HEK293 (cell line): ENCODE measurements around the gene GRAP2.
A peak's percentile ranks its signal among the peaks of the same experiment; 100 is the strongest.

ENCODE experiments used
- CTCF ChIA-PET: fragments of 350-600 bp; formaldehyde crosslinking; extraction: SDS; loops from one replicate; lab custom pipeline; 2021; ENCODE audit warnings: antibody characterized with exemption; lab: Yijun Ruan, JAX
- POLR2A ChIA-PET: fragments of 300-600 bp; formaldehyde crosslinking; extraction: SDS; loops from one replicate; lab custom pipeline; 2020; ENCODE audit warnings: antibody characterized with exemption, inconsistent platforms; lab: Yijun Ruan, JAX
- H3K27ac ChIP-seq: fragments of 200-500 bp; sonication (Bioruptor generic); 2 replicates; pipeline ENCODE4 v1.5.1; 2014; ENCODE audit warnings: low read depth, low read length, control low read depth, inconsistent platforms; ENCODE audit errors: extremely low read depth
- H3K36me3 ChIP-seq, 2 experiments: fragments of 200-500 bp in 1 of 2; sonication (Bioruptor generic) in 1 of 2; 1 replicate in 1 of 2; 2 replicates in 1 of 2; pipeline ENCODE4 v1.5.1; 2014 to 2017; ENCODE audit warnings: inconsistent platforms in 2 of 2, low read length in 2 of 2; ENCODE audit not compliant: control insufficient read depth in 2 of 2, insufficient read depth in 1 of 2
- H3K4me1 ChIP-seq: fragments of 200-500 bp; sonication (Bioruptor generic); 2 replicates; pipeline ENCODE4 v1.5.1; 2014; ENCODE audit warnings: mild to moderate bottlenecking, low read length, inconsistent platforms; ENCODE audit not compliant: control insufficient read depth, insufficient read depth
- H3K4me3 ChIP-seq: 2 replicates; pipeline ENCODE4 v1.5.1; 2011; ENCODE audit warnings: low read depth, mild to moderate bottlenecking, control low read depth, low read length, moderate library complexity
- H3K9me3 ChIP-seq: fragments of 200-500 bp; sonication (Bioruptor generic); 2 replicates; pipeline ENCODE4 v1.5.1; 2014; ENCODE audit warnings: low read depth, low read length, inconsistent platforms; ENCODE audit not compliant: control insufficient read depth, insufficient read depth
- AEBP2 ChIP-seq: fragments of 450-650 bp; formaldehyde crosslinking; IDR thresholded peaks from 2 replicates; pipeline ENCODE4 v1.5.1; 2016; ENCODE audit warnings: missing biosample characterization, missing genetic modification characterization, borderline replicate concordance
- FEZF1 ChIP-seq: fragments of 450-650 bp; formaldehyde crosslinking; IDR thresholded peaks from 2 replicates; pipeline ENCODE4 v1.5.1; 2016; ENCODE audit warnings: missing biosample characterization, missing genetic modification characterization
- GLIS1 ChIP-seq: fragments of 450-650 bp; formaldehyde crosslinking; IDR thresholded peaks from 2 replicates; pipeline ENCODE4 v1.5.1; 2016; ENCODE audit warnings: missing biosample characterization, missing genetic modification characterization
- PATZ1 ChIP-seq: fragments of 450-650 bp; formaldehyde crosslinking; IDR thresholded peaks from 2 replicates; pipeline ENCODE4 v1.5.1; 2016; ENCODE audit warnings: missing biosample characterization, missing genetic modification characterization
- PRDM6 ChIP-seq: fragments of 450-650 bp; formaldehyde crosslinking; IDR thresholded peaks from 2 replicates; pipeline ENCODE4 v1.5.1; 2017; ENCODE audit warnings: missing biosample characterization, missing genetic modification characterization
- WT1 ChIP-seq: fragments of 450-650 bp; formaldehyde crosslinking; IDR thresholded peaks from 2 replicates; pipeline ENCODE4 v1.5.1; 2016; ENCODE audit warnings: missing biosample characterization, missing genetic modification characterization
- ZBTB17 ChIP-seq: fragments of 450-650 bp; formaldehyde crosslinking; IDR thresholded peaks from 2 replicates; pipeline ENCODE4 v1.5.1; 2016; ENCODE audit warnings: missing biosample characterization, missing genetic modification characterization
- ZNF146 ChIP-seq: fragments of 450-650 bp; formaldehyde crosslinking; IDR thresholded peaks from 2 replicates; pipeline ENCODE4 v1.5.1; 2016; ENCODE audit warnings: missing biosample characterization, missing genetic modification characterization
- ZNF169 ChIP-seq: fragments of 450-650 bp; formaldehyde crosslinking; IDR thresholded peaks from 2 replicates; pipeline ENCODE4 v1.5.1; 2016; ENCODE audit warnings: missing biosample characterization, missing genetic modification characterization
- ZNF18 ChIP-seq: fragments of 450-650 bp; formaldehyde crosslinking; IDR thresholded peaks from 2 replicates; pipeline ENCODE4 v1.5.1; 2016; ENCODE audit warnings: missing biosample characterization, missing genetic modification characterization
- ZNF24 ChIP-seq: fragments of 450-650 bp; formaldehyde crosslinking; IDR thresholded peaks from 2 replicates; pipeline ENCODE4 v1.5.1; 2016; ENCODE audit warnings: missing biosample characterization, missing genetic modification characterization
- ZNF280D ChIP-seq: fragments of 450-650 bp; formaldehyde crosslinking; IDR thresholded peaks from 2 replicates; pipeline ENCODE4 v1.5.1; 2016; ENCODE audit warnings: missing biosample characterization, missing genetic modification characterization
- ZNF324 ChIP-seq: fragments of 450-650 bp; formaldehyde crosslinking; IDR thresholded peaks from 2 replicates; pipeline ENCODE4 v1.5.1; 2016; ENCODE audit warnings: missing biosample characterization, missing genetic modification characterization
- ZNF366 ChIP-seq: fragments of 450-650 bp; formaldehyde crosslinking; conservative IDR thresholded peaks from 2 replicates; pipeline ENCODE4 v1.5.1; 2016; ENCODE audit warnings: missing biosample characterization, missing genetic modification characterization
- ZNF548 ChIP-seq: fragments of 450-650 bp; formaldehyde crosslinking; IDR thresholded peaks from 2 replicates; pipeline ENCODE4 v1.5.1; 2016; ENCODE audit warnings: missing biosample characterization, missing genetic modification characterization
- ZNF585B ChIP-seq: fragments of 450-650 bp; formaldehyde crosslinking; IDR thresholded peaks from 2 replicates; pipeline ENCODE4 v1.5.1; 2016; ENCODE audit warnings: missing biosample characterization, missing genetic modification characterization
- ZNF624 ChIP-seq: fragments of 450-650 bp; formaldehyde crosslinking; IDR thresholded peaks from 2 replicates; pipeline ENCODE4 v1.5.1; 2017; ENCODE audit warnings: missing biosample characterization, missing genetic modification characterization

Gene GRAP2

GRCh38 chr22:39913321-39913720 is 12.4 kb downstream of the GRAP2 start (continued):
- no peak for TF ChIP-seq ZNF324 (tag by site-specific recombination)
- TF ChIP-seq, all 188 proteins: peak for 0

GRCh38 chr22:39913886-39914285 is 13.0 kb downstream of the GRAP2 start:
- no peak overlapping the region for H3K27ac ChIP-seq
- H3K9me3 ChIP-seq, result no peaks in the 10 kb centered on the region
- CTCF ChIA-PET, result interaction anchor here (1.0 kb wide), 1 partner anchor 9 kb away, joined by 4 read pairs; no protein-coding TSS in a partner anchor
- no peaks in the 10 kb centered on the region for H3K36me3 ChIP-seq
- POLR2A ChIA-PET, result no interaction called here
- H3K4me3 ChIP-seq, result no peak overlapping the region
- TF ChIP-seq ZNF169 (tag by site-specific recombination) (no peak), ZBTB17 (tag by site-specific recombination) (no peak), GLIS1 (no peak), ZNF624 (tag by site-specific recombination) (no peak), FEZF1 (tag by site-specific recombination) (peak; percentile 16; the same call in 1 of the 2 replicates), AEBP2 (tag by site-specific recombination) (no peak), PRDM6 (tag by site-specific recombination) (peak; percentile 40)
- no peaks in the 10 kb centered on the region for H3K4me1 ChIP-seq

GRCh38 chr22:39914584-39914983 is 13.7 kb downstream of the GRAP2 start:
- no peak overlapping the region for H3K4me3 ChIP-seq
- H3K36me3 ChIP-seq, result no peaks in the 10 kb centered on the region
- H3K4me1 ChIP-seq, result no peaks in the 10 kb centered on the region
- no peaks in the 10 kb centered on the region for H3K9me3 ChIP-seq
- no peak overlapping the region for H3K27ac ChIP-seq
- ChIA-PET CTCF (interaction anchor here (1.0 kb wide), 1 partner anchor 8 kb away, joined by 4 read pairs; no protein-coding TSS in a partner anchor), POLR2A (no interaction called here)
- TF ChIP-seq ZNF146 (tag by site-specific recombination) (no peak), ZNF366 (tag by site-specific recombination) (no peak), ZNF280D (no peak), ZNF24 (tag by site-specific recombination) (no peak), ZNF169 (tag by site-specific recombination) (no peak), ZNF548 (tag by site-specific recombination) (no peak), ZNF18 (tag by site-specific recombination) (no peak), FEZF1 (tag by site-specific recombination) (no peak), WT1 (tag by site-specific recombination) (no peak), PATZ1 (no peak), ZNF585B (tag by site-specific recombination) (no peak)
